Kidney epithelial cell (primary cell): ENCODE results near the gene LGR6. TPM values are rescaled to one million over a fixed set of nuclear protein-coding genes. Genes with fewer than 3 reads are reported as not detected.

Experiments
- DNase-seq: peaks from one replicate; pipeline ENCODE4 v3.0.0-alpha.2; 2010; ENCODE audit warnings: low read depth
- H3K27me3 ChIP-seq: 2 replicates; pipeline ENCODE4 v1.6.0; 2011; ENCODE audit warnings: low read length; ENCODE audit not compliant: control insufficient read depth, insufficient read depth
- H3K36me3 ChIP-seq: 2 replicates; pipeline ENCODE4 v1.5.1; 2011; ENCODE audit warnings: low read length; ENCODE audit not compliant: control insufficient read depth, insufficient read depth
- H3K4me3 ChIP-seq: 2 replicates; pipeline ENCODE4 v1.5.1; 2011; ENCODE audit warnings: low read depth, mild to moderate bottlenecking, control low read depth, low read length
- total RNA-seq: library from RNA; depleted of rRNA; stranded (reverse); fragments of >200 nt; gene quantifications from 2 replicates; pipeline ENCODE4 v1.2.3, GENCODE V29; 2015
- TF ChIP-seq, protein P1 (sequence below): IDR thresholded peaks from 2 replicates; pipeline ENCODE4 v1.5.1; 2011; ENCODE audit warnings: mild to moderate bottlenecking, moderate library complexity, low read length, control low read depth, inconsistent platforms; ENCODE audit not compliant: insufficient read depth, poor library complexity, severe bottlenecking

Gene LGR6
- total RNA-seq, 1 donor from 2014 or later, result 0.08 TPM

- Histone ChIP-seq H3K4me3 (no peak overlapping the region), H3K36me3 (no peaks in the 10 kb centered on the region), H3K27me3 (peaks cover 16% of the 10 kb centered on the region)
- TF ChIP-seq, protein P1, sequence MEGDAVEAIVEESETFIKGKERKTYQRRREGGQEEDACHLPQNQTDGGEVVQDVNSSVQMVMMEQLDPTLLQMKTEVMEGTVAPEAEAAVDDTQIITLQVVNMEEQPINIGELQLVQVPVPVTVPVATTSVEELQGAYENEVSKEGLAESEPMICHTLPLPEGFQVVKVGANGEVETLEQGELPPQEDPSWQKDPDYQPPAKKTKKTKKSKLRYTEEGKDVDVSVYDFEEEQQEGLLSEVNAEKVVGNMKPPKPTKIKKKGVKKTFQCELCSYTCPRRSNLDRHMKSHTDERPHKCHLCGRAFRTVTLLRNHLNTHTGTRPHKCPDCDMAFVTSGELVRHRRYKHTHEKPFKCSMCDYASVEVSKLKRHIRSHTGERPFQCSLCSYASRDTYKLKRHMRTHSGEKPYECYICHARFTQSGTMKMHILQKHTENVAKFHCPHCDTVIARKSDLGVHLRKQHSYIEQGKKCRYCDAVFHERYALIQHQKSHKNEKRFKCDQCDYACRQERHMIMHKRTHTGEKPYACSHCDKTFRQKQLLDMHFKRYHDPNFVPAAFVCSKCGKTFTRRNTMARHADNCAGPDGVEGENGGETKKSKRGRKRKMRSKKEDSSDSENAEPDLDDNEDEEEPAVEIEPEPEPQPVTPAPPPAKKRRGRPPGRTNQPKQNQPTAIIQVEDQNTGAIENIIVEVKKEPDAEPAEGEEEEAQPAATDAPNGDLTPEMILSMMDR, result peak; percentile 24
- no peak for DNase-seq
Measured at GRCh38 chr1:202205523-202206190, 12.1 kb downstream of the LGR6 start.

GRCh38 chr1:202207292-202207691 lies 13.7 kb downstream of the LGR6 start:
- peak; percentile 44 for DNase-seq
- peaks cover 25% of the 10 kb centered on the region for H3K27me3 ChIP-seq
- no peak overlapping the region for H3K4me3 ChIP-seq
- H3K36me3 ChIP-seq, result no peaks in the 10 kb centered on the region
- TF ChIP-seq, protein P1, result peak; percentile 55

- Histone ChIP-seq H3K36me3 (no peaks in the 10 kb centered on the region), H3K27me3 (peaks cover 35% of the 10 kb centered on the region), H3K4me3 (no peak overlapping the region)
- TF ChIP-seq, protein P1, result no peak
- no peak for DNase-seq
Measured at GRCh38 chr1:202208351-202208857, 14.8 kb downstream of the LGR6 start.

DNA sequence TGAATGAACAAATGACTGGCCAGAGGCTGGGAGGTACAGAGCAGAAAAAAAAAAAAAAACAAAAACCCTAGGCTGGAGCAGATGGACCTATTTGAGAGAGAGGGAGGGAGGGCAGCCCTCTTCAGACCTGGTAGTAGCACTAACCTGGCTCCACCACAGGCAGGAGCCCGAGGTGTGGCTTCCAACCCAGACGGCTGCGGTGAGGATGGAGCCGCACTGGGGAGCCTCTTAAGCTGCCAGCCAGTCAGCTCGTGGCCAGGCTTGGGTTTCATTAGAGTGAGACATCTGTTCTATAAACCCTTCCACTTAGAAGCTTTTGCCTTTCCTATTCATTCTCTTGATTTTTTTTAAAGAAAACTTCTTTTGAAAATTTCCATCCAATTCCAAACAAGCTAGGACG lies 16.8 kb downstream of the LGR6 start:
- TF ChIP-seq, protein P1, result peak; percentile 39
- H3K27me3 ChIP-seq, result peaks cover 51% of the 10 kb centered on the region
- no peak for DNase-seq
- H3K36me3 ChIP-seq, result no peaks in the 10 kb centered on the region
- no peak overlapping the region for H3K4me3 ChIP-seq

DNA sequence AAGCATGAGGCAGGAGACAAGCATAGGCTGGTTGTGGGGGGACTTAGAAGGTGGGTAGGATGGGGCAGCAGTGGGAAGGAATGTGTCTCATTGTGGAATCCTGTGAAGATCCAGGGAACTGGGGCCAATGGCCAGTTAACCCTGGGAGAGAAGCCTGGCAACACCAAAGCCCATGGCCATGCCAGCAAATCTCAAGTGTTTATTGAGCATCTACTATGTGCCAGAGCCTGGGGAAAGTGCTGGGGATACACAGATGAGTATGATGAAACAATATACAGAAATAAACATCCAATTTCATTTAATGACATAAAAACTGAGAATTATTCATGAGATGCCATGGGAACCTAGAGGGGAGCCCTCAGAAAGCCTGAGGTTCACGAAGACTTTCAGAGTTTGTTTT lies 17.4 kb downstream of the LGR6 start:
- TF ChIP-seq, protein P1, result no peak
- DNase-seq, result no peak
- H3K27me3 ChIP-seq, result peaks cover 56% of the 10 kb centered on the region
- H3K36me3 ChIP-seq, result no peaks in the 10 kb centered on the region
- no peak overlapping the region for H3K4me3 ChIP-seq

DNA sequence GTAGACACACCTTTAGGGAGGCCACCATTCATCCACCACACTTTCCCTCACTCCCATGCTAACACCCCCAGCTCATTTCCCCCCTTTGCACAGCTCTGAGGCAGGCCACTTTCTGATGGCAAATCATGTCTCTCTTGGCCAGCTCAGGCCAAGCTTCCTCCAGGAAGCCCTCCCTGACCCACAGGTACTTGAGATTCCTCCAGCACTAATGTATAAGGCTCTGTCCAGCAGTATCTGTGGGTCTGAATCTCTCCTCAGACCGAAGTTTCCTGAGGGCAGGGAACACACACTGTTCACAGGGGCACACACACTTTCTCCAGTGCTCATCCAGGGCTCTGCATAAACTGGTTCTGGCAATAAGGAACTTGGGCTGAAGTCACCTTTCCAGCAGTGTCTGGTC lies 19.2 kb downstream of the LGR6 start:
- TF ChIP-seq, protein P1, result no peak
- Histone ChIP-seq H3K4me3 (no peak overlapping the region), H3K27me3 (peaks cover 66% of the 10 kb centered on the region), H3K36me3 (no peaks in the 10 kb centered on the region)
- DNase-seq, result no peak
